GM18526 (cell line): ENCODE measurements around the gene AVEN.

ENCODE experiments used
- POLR2A ChIP-seq: IDR thresholded peaks from 3 replicates; pipeline ENCODE4 v1.6.1; 2011; ENCODE audit not compliant: insufficient read length; ENCODE audit errors: extremely low read depth

The AVEN gene

GRCh38 chr15:34038871-34039789 lies at the start of gene AVEN:
Gene AVEN (minus strand): TSS chr15:34039204. CDS start chr15:34039046, 158 bp downstream.
- TF ChIP-seq POLR2A: no peak

- TF ChIP-seq POLR2A: no peak
Observed at GRCh38 chr15:34085746-34086145, 46.7 kb upstream of the AVEN start.

GRCh38 chr15:34084086-34084485 lies 45.1 kb upstream of the AVEN start:
- no peak for TF ChIP-seq POLR2A

GRCh38 chr15:34079904-34080303 lies 40.9 kb upstream of the AVEN start:
- TF ChIP-seq POLR2A: no peak

GRCh38 chr15:34078900-34079299 lies 39.9 kb upstream of the AVEN start:
- no peak for TF ChIP-seq POLR2A

GRCh38 chr15:34076785-34077184 lies 37.8 kb upstream of the AVEN start:
- no peak for TF ChIP-seq POLR2A

GRCh38 chr15:34070003-34070402 lies 31.0 kb upstream of the AVEN start:
- TF ChIP-seq POLR2A: no peak

GRCh38 chr15:34065941-34066340 lies 26.9 kb upstream of the AVEN start:
- TF ChIP-seq POLR2A: no peak

- TF ChIP-seq POLR2A: no peak
Observed at GRCh38 chr15:34065261-34065660, 26.3 kb upstream of the AVEN start.

GRCh38 chr15:34064438-34064837 lies 25.4 kb upstream of the AVEN start:
- no peak for TF ChIP-seq POLR2A

GRCh38 chr15:34059946-34060345 lies 20.9 kb upstream of the AVEN start:
- no peak for TF ChIP-seq POLR2A

- TF ChIP-seq POLR2A: no peak
Observed at GRCh38 chr15:34059476-34059875, 20.5 kb upstream of the AVEN start.

- no peak for TF ChIP-seq POLR2A
Observed at GRCh38 chr15:34056911-34057310, 17.9 kb upstream of the AVEN start.

- TF ChIP-seq POLR2A: no peak
Observed at GRCh38 chr15:34055868-34056595, 17.0 kb upstream of the AVEN start.

GRCh38 chr15:34054081-34054707 lies 15.2 kb upstream of the AVEN start:
- no peak for TF ChIP-seq POLR2A

- TF ChIP-seq POLR2A: no peak
Observed at GRCh38 chr15:34049112-34049511, 10.1 kb upstream of the AVEN start.
